Activated naive CD8-positive, alpha-beta T cell (primary cell): ENCODE data around the gene LAMB2.

Source experiments
- H3K27ac Mint-ChIP-seq: one replicate; pipeline ENCODE4 v1.8.0; 2021; ENCODE audit warnings: mixed read lengths
- H3K27me3 Mint-ChIP-seq: one replicate; pipeline ENCODE4 v1.8.0; 2021; ENCODE audit warnings: mixed read lengths
- H3K36me3 Mint-ChIP-seq: one replicate; pipeline ENCODE4 v1.8.0; 2021; ENCODE audit warnings: mixed read lengths
- H3K4me1 Mint-ChIP-seq: one replicate; pipeline ENCODE4 v1.8.0; 2021; ENCODE audit warnings: low read depth, mixed read lengths
- H3K4me3 Mint-ChIP-seq: one replicate; pipeline ENCODE4 v1.8.0; 2021; ENCODE audit warnings: mild to moderate bottlenecking, mixed read lengths
- H3K9me3 Mint-ChIP-seq: one replicate; pipeline ENCODE4 v1.8.0; 2021; ENCODE audit warnings: low read depth, mixed read lengths

Gene LAMB2

DNA sequence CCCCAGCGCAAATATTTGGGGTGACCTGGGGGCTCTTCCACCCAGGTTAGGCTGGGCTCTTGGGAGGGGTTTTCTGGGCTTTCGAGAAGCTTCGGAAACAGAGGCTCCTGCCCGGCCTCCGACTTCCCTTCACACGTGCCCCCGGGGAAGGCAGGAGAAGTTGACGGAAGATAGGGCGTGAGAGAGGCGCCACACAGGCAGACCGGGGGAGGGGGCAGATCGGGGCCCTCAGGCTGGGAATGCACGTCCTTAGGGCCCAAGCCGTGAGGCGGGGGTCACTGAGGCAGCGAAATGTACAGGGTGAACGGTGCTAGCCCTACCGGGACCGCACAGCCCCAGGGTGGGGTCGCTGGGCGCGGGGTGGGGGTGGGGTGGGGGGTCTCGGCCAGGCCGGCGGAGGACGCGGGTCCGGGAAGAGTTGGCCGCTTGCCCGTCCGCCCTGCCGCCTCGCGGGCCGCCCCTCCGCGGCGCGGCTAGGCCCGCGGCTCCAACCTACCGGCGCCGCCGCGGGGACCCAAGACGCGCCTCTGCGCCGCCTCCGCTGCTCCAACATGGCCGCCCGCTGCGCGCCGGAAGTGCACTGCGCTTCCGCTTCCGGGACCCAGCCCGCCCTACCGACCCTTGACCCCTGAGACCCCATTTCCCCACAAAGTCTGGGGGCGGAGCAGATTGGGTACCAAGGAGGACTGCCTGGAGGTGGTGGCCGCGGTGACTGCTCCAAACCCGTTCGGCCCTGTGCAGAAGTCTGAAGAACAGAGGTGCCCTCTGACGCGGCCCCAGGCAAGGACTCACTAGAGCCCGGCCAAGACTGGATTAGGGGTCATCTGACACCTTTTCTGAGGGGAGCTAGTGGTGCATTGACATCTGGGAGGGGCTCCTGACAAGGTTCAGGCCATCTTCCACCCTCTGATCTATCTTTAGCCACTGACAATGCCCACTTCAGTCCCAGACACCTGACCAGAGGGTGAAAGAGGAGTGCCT is 33.2 kb upstream of the LAMB2 start, which contains the start of gene CCDC71:
CCDC71 (minus strand) TSS at position 561 of the 981 bp plus-strand sequence. CDS start 2,123 bp downstream, outside the sequence.
- Mint-ChIP-seq H3K27ac (peak within 1 kb of the TSS; percentile 94), H3K27me3 (no peaks in the 10 kb centered on the region), H3K4me3 (peak within 1 kb of the TSS; percentile 94), H3K9me3 (no peaks in the 10 kb centered on the region), H3K4me1 (peaks cover 43% of the 10 kb centered on the region), H3K36me3 (peaks cover 9% of the 10 kb centered on the region)

DNA sequence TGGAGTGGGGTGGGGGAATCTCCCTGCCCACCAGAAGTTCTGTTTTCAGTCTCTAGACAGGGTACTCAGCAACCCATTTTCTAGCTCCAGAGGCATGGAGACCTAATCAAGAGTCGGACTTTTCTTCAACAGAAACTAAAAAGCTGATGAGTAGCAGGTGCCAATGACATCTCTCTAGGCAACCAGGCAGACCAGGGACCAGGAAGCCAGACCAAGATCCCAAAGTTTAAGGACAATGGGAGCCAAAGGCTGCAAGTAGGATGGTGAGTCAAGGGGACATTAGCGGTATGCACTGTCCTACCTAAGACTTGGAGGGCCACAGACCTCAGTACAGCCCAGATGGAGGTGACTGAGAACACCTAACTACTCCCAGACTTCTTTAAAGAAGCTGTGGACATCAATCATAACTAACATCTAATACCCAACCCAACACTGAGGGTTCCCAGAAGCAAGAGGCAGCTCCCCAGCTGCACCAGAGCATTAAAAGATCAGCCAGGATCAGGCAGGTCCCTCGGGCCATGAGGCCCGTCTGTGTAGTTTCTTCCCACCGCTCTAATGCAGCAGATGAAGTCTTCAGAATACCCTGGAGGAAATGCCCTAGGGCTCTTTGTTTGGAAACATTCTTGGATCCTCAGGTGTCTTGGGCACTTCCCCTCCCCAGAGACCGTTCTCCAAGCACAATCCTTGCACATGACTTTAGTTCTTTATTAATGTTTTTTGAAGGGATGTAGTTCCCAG is 32.3 kb upstream of the LAMB2 start:
- H3K4me1 Mint-ChIP-seq: peaks cover 36% of the 10 kb centered on the region

DNA sequence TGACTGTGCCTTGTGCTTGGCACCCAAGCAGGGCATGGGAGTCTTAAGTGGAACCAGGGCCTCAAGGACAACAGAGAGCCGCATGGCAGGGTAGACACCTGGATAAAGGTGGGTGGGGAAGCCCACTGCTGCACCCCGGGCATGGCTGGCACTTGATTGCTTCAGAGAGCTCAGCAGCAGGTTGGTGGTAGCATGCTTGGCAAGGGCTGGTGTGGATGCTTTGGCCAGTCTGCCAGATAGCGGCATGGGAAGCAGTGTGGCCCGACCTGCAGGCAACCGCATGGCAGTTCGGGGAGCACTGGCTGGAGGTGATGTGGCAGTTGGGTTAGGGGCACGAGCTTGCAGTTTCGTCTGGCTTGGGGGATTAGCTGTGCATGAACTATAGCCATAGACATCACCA is 30.8 kb upstream of the LAMB2 start:
- H3K36me3 Mint-ChIP-seq: peaks cover 9% of the 10 kb centered on the region
- peak overlapping the region; percentile 94 for H3K4me3 Mint-ChIP-seq
- peak overlapping the region; percentile 94 for H3K27ac Mint-ChIP-seq
- H3K4me1 Mint-ChIP-seq: peaks cover 33% of the 10 kb centered on the region
- no peaks in the 10 kb centered on the region for H3K27me3 Mint-ChIP-seq
- H3K9me3 Mint-ChIP-seq: no peaks in the 10 kb centered on the region

More for the DNA sequence above, 32.3 kb upstream of the LAMB2 start:
- Mint-ChIP-seq H3K9me3 (no peaks in the 10 kb centered on the region), H3K27ac (peak overlapping the region; percentile 94), H3K4me3 (peak overlapping the region; percentile 94), H3K27me3 (no peaks in the 10 kb centered on the region), H3K36me3 (peaks cover 9% of the 10 kb centered on the region)

DNA sequence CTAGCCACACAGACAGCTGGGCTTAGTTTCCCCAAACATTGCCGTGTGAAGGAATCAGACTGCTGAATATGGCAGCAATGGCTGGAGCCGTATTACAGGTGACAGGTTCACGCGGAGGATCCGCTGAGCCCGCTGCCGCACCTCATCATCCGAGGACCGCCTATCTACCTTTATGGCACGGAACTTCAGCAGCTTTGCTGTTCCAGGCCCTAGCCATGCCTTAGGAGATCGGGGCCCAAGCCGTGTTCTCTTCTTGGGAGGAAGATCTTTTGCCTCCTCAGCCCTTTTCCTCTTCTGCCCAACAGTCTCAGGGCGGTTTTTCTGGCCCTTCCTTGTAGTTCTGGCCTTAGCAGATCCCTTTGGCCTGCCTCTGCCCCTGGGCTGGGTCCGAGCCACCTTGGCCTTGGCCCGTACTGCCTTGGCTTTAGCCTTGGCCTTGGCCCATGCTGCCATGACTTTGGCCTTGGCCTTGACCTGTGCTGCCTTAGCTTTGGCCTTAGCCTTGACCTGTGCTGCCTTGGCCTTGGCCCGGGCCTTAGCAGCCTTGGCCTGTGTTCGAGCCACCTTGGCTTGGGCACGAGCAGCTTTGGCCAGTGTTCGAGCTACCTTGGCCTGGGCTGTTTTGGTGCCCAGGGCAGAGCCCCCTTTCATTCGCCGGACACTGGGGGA is 30.0 kb upstream of the LAMB2 start:
- Mint-ChIP-seq H3K4me3 (no peak overlapping the region), H3K4me1 (peaks cover 35% of the 10 kb centered on the region), H3K27me3 (no peaks in the 10 kb centered on the region), H3K9me3 (no peaks in the 10 kb centered on the region), H3K27ac (peak overlapping the region; percentile 10), H3K36me3 (peaks cover 9% of the 10 kb centered on the region)

DNA sequence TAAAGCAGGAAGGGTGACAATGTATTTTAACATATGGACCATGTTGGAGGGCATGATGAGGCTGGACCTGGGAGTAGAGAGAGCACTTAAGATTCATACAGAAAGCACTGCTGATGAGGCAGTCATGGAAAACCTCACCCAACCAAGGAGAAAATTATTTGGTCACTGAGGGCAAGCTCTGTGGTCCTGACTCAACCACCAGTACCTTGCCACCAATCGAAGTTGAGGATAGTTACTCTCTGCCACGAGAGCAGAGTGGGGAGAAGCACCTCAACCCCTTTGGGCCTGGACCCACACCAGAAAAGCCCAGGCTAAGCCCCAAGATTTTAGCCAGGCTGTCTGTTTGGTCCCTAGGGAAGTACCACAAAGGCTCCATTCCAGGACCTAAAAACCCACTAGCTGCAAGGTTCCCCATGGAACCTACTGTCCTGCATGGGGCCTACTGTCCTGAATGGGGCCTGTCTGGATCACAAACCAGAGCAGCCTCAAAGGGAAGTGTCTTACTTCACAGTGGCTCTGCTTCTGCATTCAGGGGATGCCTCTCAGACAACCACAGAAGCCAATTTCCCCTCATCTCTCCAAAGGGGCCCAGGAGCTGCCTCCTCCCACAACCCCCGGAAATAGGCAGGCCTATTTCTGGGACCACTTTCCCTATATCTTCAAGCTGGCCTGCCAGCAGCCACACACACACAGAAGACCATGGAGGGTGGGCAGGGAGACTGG is 29.1 kb upstream of the LAMB2 start:
- Mint-ChIP-seq H3K9me3 (no peaks in the 10 kb centered on the region), H3K27ac (no peak overlapping the region), H3K36me3 (peaks cover 9% of the 10 kb centered on the region), H3K4me1 (peaks cover 35% of the 10 kb centered on the region), H3K27me3 (no peaks in the 10 kb centered on the region), H3K4me3 (no peak overlapping the region)

DNA sequence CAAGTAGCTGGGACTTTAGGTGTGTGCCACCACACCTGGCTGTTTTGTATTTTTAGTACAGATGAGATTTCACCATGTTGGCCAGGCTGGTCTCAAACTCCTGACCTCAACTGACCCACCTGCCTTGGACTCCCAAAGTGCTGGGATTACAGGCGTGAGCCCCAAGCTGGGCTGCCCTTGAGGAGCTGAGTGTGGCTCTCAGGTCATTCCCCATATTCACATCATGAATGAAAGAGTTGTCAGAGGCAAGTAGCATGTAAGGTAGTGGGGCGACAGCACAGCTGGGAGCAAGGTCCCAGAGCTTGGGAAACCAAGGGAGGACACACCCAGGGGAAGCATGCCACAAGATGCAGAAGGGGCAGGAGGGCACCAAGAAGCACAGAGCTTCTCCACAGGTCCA is 28.3 kb upstream of the LAMB2 start:
- no peaks in the 10 kb centered on the region for H3K9me3 Mint-ChIP-seq
- H3K4me1 Mint-ChIP-seq: peaks cover 31% of the 10 kb centered on the region
- H3K36me3 Mint-ChIP-seq: peaks cover 9% of the 10 kb centered on the region
- no peak overlapping the region for H3K4me3 Mint-ChIP-seq
- H3K27ac Mint-ChIP-seq: peak overlapping the region; percentile 41
- H3K27me3 Mint-ChIP-seq: no peaks in the 10 kb centered on the region

DNA sequence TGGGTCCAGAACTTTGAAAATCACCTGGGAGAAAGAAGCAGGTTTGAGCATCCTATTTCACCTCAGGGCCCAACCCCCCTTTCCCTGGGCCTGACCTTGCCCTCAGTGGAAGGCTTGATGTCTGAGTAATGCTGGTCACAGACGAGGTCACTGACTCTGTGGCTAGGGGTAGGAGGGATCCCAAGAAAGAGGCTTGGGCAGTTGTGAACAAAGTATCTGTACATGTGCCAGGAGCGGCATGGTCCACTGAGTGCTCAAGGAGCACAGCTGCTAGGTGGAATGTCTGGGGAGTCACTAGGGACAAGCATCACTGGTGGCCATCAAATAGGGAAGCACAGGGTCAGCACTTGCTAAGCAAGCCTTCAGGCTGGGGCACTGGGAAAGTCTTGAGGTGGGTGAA is 25.9 kb upstream of the LAMB2 start:
- H3K27ac Mint-ChIP-seq: no peak overlapping the region

DNA sequence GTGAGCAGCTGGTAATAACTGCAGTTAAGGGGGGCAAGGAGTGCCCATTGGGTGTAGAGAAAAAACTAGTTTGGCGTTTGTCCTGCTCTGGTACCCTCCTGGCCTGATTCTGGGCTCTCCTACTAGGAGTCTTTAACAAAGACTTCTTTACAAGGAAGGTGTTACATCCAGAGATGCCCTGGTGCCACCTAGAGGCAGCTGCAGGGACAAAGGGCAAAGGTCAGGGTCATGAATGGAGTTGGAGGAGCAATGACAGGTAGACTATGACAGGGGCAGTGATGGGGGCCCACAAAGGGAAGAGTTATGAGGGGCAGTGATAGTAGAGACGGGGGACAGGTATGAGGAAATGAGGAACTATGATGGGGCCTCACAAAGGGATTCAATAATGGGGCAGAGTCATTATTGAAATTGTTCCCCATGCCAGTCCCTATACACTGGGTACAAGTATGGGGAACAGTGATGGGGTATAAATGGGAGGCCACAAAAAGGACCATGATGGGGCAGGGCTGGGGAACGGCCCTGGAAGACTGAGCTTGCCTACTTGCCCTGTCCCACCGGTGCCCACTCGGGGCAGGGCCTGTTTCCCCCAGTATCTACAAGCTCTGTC is 25.4 kb upstream of the LAMB2 start:
- no peaks in the 10 kb centered on the region for H3K27me3 Mint-ChIP-seq
- H3K4me1 Mint-ChIP-seq: peaks cover 13% of the 10 kb centered on the region
- H3K27ac Mint-ChIP-seq: peak overlapping the region; percentile 30

More for the DNA sequence above, 25.9 kb upstream of the LAMB2 start:
- peaks cover 2% of the 10 kb centered on the region for H3K36me3 Mint-ChIP-seq
- H3K4me1 Mint-ChIP-seq: peaks cover 13% of the 10 kb centered on the region
- H3K27me3 Mint-ChIP-seq: no peaks in the 10 kb centered on the region
- no peaks in the 10 kb centered on the region for H3K9me3 Mint-ChIP-seq
- no peak overlapping the region for H3K4me3 Mint-ChIP-seq

DNA sequence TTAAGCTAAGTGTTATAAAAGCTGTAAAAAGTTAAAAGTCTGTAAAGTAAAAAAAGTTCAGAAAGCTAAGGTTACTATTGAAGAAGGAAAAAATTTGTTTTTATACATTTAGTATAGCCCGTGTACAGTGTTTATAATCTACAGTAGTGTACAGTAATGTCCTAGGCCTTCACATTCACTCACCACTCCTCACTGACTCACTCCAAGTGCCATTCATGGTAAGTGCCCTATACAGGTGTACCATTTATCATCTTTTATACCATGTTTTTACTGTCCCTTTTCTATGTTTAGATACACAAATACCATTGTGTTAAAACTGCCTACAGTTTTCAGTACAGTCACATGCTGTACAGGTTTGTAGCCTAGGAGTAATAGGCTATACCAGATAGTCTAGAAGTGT is 24.4 kb upstream of the LAMB2 start:
- Mint-ChIP-seq H3K36me3 (no peaks in the 10 kb centered on the region), H3K27ac (peak overlapping the region; percentile 29), H3K27me3 (no peaks in the 10 kb centered on the region), H3K4me1 (peaks cover 10% of the 10 kb centered on the region), H3K4me3 (no peak overlapping the region), H3K9me3 (no peaks in the 10 kb centered on the region)

More for the DNA sequence above, 25.4 kb upstream of the LAMB2 start:
- no peaks in the 10 kb centered on the region for H3K9me3 Mint-ChIP-seq
- no peak overlapping the region for H3K4me3 Mint-ChIP-seq
- no peaks in the 10 kb centered on the region for H3K36me3 Mint-ChIP-seq

DNA sequence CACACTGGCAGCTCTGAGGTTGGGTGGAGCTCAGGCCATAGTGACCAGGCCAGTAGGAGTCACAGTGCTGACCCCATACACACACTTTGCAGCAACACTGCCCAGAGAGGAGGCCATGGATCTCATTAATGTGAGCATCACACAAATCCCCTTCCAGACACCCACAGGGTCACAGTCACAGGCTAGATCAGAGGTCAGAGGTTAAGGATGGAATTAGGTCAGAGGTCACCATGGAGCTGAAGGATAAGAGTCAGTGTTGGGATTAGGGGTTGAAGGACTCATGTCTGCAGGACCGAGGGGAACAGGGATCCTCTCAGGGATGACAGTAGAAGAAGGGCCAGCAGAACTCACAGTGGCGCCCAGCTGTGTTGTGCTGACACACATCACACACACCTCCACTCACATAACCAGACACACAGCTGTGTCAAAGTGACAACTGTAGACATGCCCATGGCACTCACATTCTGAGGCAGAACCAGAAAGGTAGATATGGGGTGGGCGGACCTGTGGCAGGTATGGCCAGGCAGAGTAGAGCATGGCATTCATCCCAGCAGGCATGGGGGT is 20.6 kb upstream of the LAMB2 start:
- Mint-ChIP-seq H3K27ac (no peak overlapping the region), H3K4me3 (no peak overlapping the region), H3K36me3 (no peaks in the 10 kb centered on the region), H3K4me1 (peaks cover 3% of the 10 kb centered on the region), H3K27me3 (no peaks in the 10 kb centered on the region), H3K9me3 (no peaks in the 10 kb centered on the region)

DNA sequence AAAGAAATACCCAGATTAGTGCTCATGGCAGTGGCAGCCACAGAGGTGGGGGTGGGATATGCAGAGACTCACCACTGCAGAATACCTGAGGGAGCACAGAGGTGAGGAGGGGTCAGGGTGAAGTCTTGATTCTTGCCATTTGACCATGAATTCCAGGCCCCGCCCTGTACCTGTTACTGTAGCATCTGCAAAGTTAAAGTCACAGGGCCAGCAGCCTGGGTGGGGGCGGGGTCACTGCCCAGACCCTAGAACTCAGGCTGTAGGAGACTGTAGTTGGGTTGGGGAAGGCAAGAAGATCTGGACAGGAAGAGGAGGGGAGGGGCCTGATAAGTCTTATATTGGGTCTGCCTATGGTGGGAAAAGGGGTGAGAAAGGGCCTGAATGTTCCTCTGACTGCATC is 18.8 kb upstream of the LAMB2 start:
- Mint-ChIP-seq H3K4me1 (no peaks in the 10 kb centered on the region), H3K36me3 (no peaks in the 10 kb centered on the region), H3K27ac (no peak overlapping the region), H3K9me3 (no peaks in the 10 kb centered on the region), H3K27me3 (no peaks in the 10 kb centered on the region), H3K4me3 (no peak overlapping the region)

DNA sequence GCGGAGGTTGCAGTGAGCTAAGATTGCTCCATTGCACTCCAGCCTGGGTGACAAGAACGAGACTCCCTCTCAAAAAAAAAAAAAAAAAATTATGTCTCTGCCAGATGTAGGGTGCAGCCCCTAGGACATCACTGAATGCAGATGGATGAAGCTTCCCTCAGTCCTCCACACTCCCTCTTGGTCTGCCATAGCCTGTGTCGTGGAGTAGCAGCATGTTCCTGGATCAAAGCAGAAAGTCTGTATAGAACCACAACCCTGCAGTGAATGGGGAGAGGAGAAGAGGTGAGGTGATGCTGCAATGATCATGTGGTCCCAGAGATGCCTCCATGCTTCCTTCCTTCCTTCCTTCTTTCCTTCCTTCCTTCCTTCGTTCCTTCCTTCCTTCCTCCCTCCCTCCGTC is 15.3 kb upstream of the LAMB2 start:
- H3K9me3 Mint-ChIP-seq: no peaks in the 10 kb centered on the region
- H3K4me1 Mint-ChIP-seq: no peaks in the 10 kb centered on the region
- no peak overlapping the region for H3K27ac Mint-ChIP-seq
- no peaks in the 10 kb centered on the region for H3K36me3 Mint-ChIP-seq
- H3K4me3 Mint-ChIP-seq: no peak overlapping the region
- H3K27me3 Mint-ChIP-seq: no peaks in the 10 kb centered on the region

DNA sequence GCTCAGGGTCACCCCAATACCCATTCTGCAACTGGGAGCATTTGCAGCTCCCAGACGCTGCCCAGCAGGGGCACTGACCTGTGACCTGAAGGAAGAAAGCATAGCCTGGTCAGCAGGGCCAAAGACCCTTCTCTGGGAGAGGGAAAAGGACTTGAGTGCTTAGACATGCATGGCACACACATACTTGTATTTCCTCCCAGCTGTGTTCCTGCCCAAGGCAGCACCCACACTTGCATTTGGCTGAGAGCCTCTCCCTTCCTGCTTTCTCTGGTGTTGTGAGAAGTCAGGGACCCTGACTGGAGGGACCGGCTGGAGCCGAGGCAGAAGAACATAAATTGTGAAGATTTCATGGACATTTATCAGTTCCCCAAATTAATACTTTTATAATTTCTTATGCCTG is 7.2 kb upstream of the LAMB2 start:
- no peaks in the 10 kb centered on the region for H3K9me3 Mint-ChIP-seq
- peaks cover 3% of the 10 kb centered on the region for H3K27me3 Mint-ChIP-seq
- no peaks in the 10 kb centered on the region for H3K36me3 Mint-ChIP-seq
- H3K4me3 Mint-ChIP-seq: no peak overlapping the region
- no peaks in the 10 kb centered on the region for H3K4me1 Mint-ChIP-seq
- H3K27ac Mint-ChIP-seq: no peak overlapping the region

DNA sequence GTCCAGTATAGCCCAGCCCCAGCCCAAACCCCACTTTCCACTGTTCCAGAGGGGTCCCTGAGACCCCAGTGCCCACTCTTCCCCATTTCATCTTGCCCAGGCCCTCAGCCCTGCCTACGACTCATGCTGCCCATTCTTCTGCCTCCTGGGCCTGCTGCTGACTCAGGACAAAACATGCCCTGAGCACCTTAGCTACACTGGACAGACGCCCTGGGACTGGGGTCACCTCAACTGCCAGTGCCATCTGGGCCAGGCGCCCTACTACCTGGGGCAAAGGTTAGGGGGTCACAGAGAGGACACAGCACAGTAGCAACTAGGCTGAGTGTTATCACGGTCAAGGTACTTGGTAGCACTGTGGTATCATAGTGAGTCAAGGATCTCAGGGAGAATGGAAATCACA is 2.6 kb upstream of the LAMB2 start:
- H3K4me1 Mint-ChIP-seq: peaks cover 2% of the 10 kb centered on the region
- H3K9me3 Mint-ChIP-seq: no peaks in the 10 kb centered on the region
- no peak overlapping the region for H3K4me3 Mint-ChIP-seq

More for the DNA sequence above, 2.6 kb upstream of the LAMB2 start:
- no peaks in the 10 kb centered on the region for H3K36me3 Mint-ChIP-seq
- peaks cover 12% of the 10 kb centered on the region for H3K27me3 Mint-ChIP-seq
- no peak overlapping the region for H3K27ac Mint-ChIP-seq
